HG03378 (cell line): ENCODE data around the gene DLG3.
"Not testable (repeated sequence)": the region's sequence is repeated elsewhere in the genome, so short reads cannot be mapped to it uniquely, and the experiment has no call there.

Source experiments
- ATAC-seq: cut with Tn5 transposase; IDR thresholded peaks from one replicate; pipeline ENCODE4 v1.9.1; 2021; ENCODE audit warnings: mild to moderate bottlenecking, moderate library complexity; ENCODE audit not compliant: unreplicated experiment

Gene DLG3

GRCh38 chrX:70444326-70444945, at the start of gene DLG3:
TSS of gene DLG3 (plus strand) at chrX:70444835. CDS start at chrX:70445202, 367 bp downstream.
- no peak for ATAC-seq

GRCh38 chrX:70398899-70399298, 45.7 kb upstream of the DLG3 start:
- no peak for ATAC-seq

- not testable (repeated sequence) for ATAC-seq
Measured at GRCh38 chrX:70400181-70400580, 44.5 kb upstream of the DLG3 start.

GRCh38 chrX:70402721-70403120, 41.9 kb upstream of the DLG3 start:
- ATAC-seq: no peak

GRCh38 chrX:70405003-70405402, 39.6 kb upstream of the DLG3 start:
- ATAC-seq: no peak

- ATAC-seq: no peak
Measured at GRCh38 chrX:70410921-70411320, 33.7 kb upstream of the DLG3 start.

GRCh38 chrX:70411475-70411874, 33.2 kb upstream of the DLG3 start:
- no peak for ATAC-seq

- no peak for ATAC-seq
Measured at GRCh38 chrX:70421618-70422017, 23.0 kb upstream of the DLG3 start.

GRCh38 chrX:70422851-70423341, 21.7 kb upstream of the DLG3 start, which contains the start of gene GDPD2:
TSS of gene GDPD2 (plus strand) at chrX:70423314. CDS start at chrX:70424985, 1,671 bp downstream.
- ATAC-seq: no peak

- ATAC-seq: no peak
Measured at GRCh38 chrX:70423936-70424675, 20.5 kb upstream of the DLG3 start.

GRCh38 chrX:70424801-70425200, 19.8 kb upstream of the DLG3 start:
- no peak for ATAC-seq

GRCh38 chrX:70426286-70427278, 18.1 kb upstream of the DLG3 start:
- no peak for ATAC-seq

GRCh38 chrX:70427365-70427764, 17.3 kb upstream of the DLG3 start:
- ATAC-seq: no peak

GRCh38 chrX:70429759-70430158, 14.9 kb upstream of the DLG3 start:
- no peak for ATAC-seq

- ATAC-seq: no peak
Measured at GRCh38 chrX:70432936-70433847, 11.4 kb upstream of the DLG3 start.

- ATAC-seq: peak; percentile 57
Measured at GRCh38 chrX:70433848-70434351, 10.7 kb upstream of the DLG3 start.

- peak; percentile 31 for ATAC-seq
Measured at GRCh38 chrX:70434352-70434866, 10.2 kb upstream of the DLG3 start.

GRCh38 chrX:70434914-70435586, 9.6 kb upstream of the DLG3 start:
- ATAC-seq: no peak

GRCh38 chrX:70436343-70436742, 8.3 kb upstream of the DLG3 start:
- ATAC-seq: no peak
